Thyroid gland (tissue), 4 donors: Measurements from ENCODE around the gene ITPKB.

ENCODE experiments used
- CTCF ChIP-seq, 6 experiments: fragments of 200-600 bp in 3 of 6; fragments of 450-650 bp in 3 of 6; sonication (generic) in 3 of 6; IDR thresholded peaks; one replicate each; pipeline ENCODE4 v1.5.1; 2016 to 2019; ENCODE audit warnings: antibody characterized with exemption in 6 of 6, mild to moderate bottlenecking in 2 of 6, inconsistent platforms in 1 of 6, moderate library complexity in 1 of 6
- POLR2A ChIP-seq, 2 donors: fragments of 450-650 bp; IDR thresholded peaks; one replicate each; pipeline ENCODE4 v1.6.1; 2017; ENCODE audit warnings: antibody characterized with exemption in 2 of 2, mild to moderate bottlenecking in 2 of 2, moderate library complexity in 1 of 2

GRCh38 chr1:226700861-226701260 lies 38.2 kb downstream of the ITPKB start:
- no peak for TF ChIP-seq CTCF (IDR thresholded peaks at IDR 0.05)
- no peak for TF ChIP-seq POLR2A (IDR thresholded peaks at IDR 0.05)
